HepG2 (cell line): ENCODE data around the gene S100P. TPM values are rescaled to one million over a fixed set of nuclear protein-coding genes. Genes with fewer than 3 reads are reported as not detected.

Experiments used
- BATF2 ChIP-seq: sonication (generic); formaldehyde crosslinking; IDR thresholded peaks from 2 replicates; pipeline ENCODE4 v1.8.0; 2022; ENCODE audit warnings: mild to moderate bottlenecking, missing genetic modification reagents, moderate library complexity
- CERS6 ChIP-seq: sonication (generic); formaldehyde crosslinking; IDR thresholded peaks from 2 replicates; pipeline ENCODE4 v1.5.0; 2020; ENCODE audit warnings: missing genetic modification reagents
- HDAC2 ChIP-seq: sonication (generic); formaldehyde crosslinking; IDR thresholded peaks from 2 replicates; pipeline ENCODE4 v1.4.0; 2020; ENCODE audit warnings: missing genetic modification reagents
- KLF6 ChIP-seq: IDR thresholded peaks from 2 replicates; pipeline ENCODE4 v1.8.0; 2016; ENCODE audit warnings: missing biosample characterization, missing genetic modification reagents
- MAFG ChIP-seq: sonication (generic); formaldehyde crosslinking; IDR thresholded peaks from 2 replicates; pipeline ENCODE4 v1.5.1; 2020; ENCODE audit warnings: mild to moderate bottlenecking, missing genetic modification reagents
- MED1 ChIP-seq: sonication (generic); formaldehyde crosslinking; IDR thresholded peaks from 2 replicates; pipeline ENCODE4 v1.4.0; 2020; ENCODE audit warnings: missing genetic modification reagents
- NFATC3 ChIP-seq: sonication (generic); formaldehyde crosslinking; IDR thresholded peaks from 2 replicates; pipeline ENCODE4 v1.5.1; 2020; ENCODE audit warnings: mild to moderate bottlenecking, missing genetic modification reagents
- NFKBIZ ChIP-seq: IDR thresholded peaks from 2 replicates; pipeline ENCODE4 v1.6.1; 2018; ENCODE audit warnings: missing genetic modification reagents, missing compliant biosample characterization
- POLR2AphosphoS5 ChIP-seq: IDR thresholded peaks from 2 replicates; pipeline ENCODE4 v1.6.1; 2012; ENCODE audit warnings: low read depth, low read length
- SMARCC2 ChIP-seq: fragments of 450-650 bp; IDR thresholded peaks from 2 replicates; pipeline ENCODE4 v1.6.1; 2017; ENCODE audit warnings: antibody characterized with exemption, mild to moderate bottlenecking
- SP2 ChIP-seq: sonication (generic); formaldehyde crosslinking; IDR thresholded peaks from 2 replicates; pipeline ENCODE4 v1.5.1; 2020; ENCODE audit warnings: mild to moderate bottlenecking, missing genetic modification reagents
- SYNCRIP ChIP-seq: fragments of 200-400 bp; formaldehyde crosslinking; IDR thresholded peaks from 2 replicates; pipeline ENCODE4 v1.6.1; 2018; ENCODE audit warnings: mild to moderate bottlenecking, low read depth, low read length; ENCODE audit not compliant: insufficient read depth
- THYN1 ChIP-seq: sonication (generic); formaldehyde crosslinking; IDR thresholded peaks from 2 replicates; pipeline ENCODE4 v1.8.1; 2023; ENCODE audit warnings: low read depth, mild to moderate bottlenecking, moderate library complexity, missing genetic modification reagents, borderline replicate concordance
- ZBTB37 ChIP-seq: sonication (generic); formaldehyde crosslinking; IDR thresholded peaks from 2 replicates; pipeline ENCODE4 v1.4.0; 2020; ENCODE audit warnings: mild to moderate bottlenecking, missing genetic modification reagents
- ZFP36L2 ChIP-seq: sonication (generic); formaldehyde crosslinking; IDR thresholded peaks from 2 replicates; pipeline ENCODE4 v1.4.0; 2020; ENCODE audit warnings: missing genetic modification reagents
- ZKSCAN8 ChIP-seq: IDR thresholded peaks from 2 replicates; pipeline ENCODE4 v1.6.1; 2016; ENCODE audit warnings: borderline replicate concordance, missing genetic modification reagents, missing compliant biosample characterization
- ZNF138 ChIP-seq: sonication (generic); formaldehyde crosslinking; IDR thresholded peaks from 2 replicates; pipeline ENCODE4 v1.5.0; 2020; ENCODE audit warnings: mild to moderate bottlenecking, low read depth, missing genetic modification reagents
- ZNF354B ChIP-seq: sonication (generic); formaldehyde crosslinking; IDR thresholded peaks from 2 replicates; pipeline ENCODE4 v1.8.0; 2022; ENCODE audit warnings: mild to moderate bottlenecking, missing genetic modification reagents
- ZNF430 ChIP-seq: sonication (generic); formaldehyde crosslinking; IDR thresholded peaks from 2 replicates; pipeline ENCODE4 v1.9.0; 2021; ENCODE audit warnings: mild to moderate bottlenecking, missing genetic modification reagents
- ZNF709 ChIP-seq: sonication (generic); formaldehyde crosslinking; IDR thresholded peaks from 2 replicates; pipeline ENCODE4 v1.5.0; 2020; ENCODE audit warnings: mild to moderate bottlenecking, missing genetic modification reagents
- ZNF747 ChIP-seq: sonication (generic); formaldehyde crosslinking; IDR thresholded peaks from 2 replicates; pipeline ENCODE4 v1.8.1; 2023; ENCODE audit warnings: missing genetic modification reagents, mild to moderate bottlenecking, borderline replicate concordance
- ZNF75D ChIP-seq: sonication (generic); formaldehyde crosslinking; IDR thresholded peaks from 2 replicates; pipeline ENCODE4 v1.8.1; 2023; ENCODE audit warnings: missing genetic modification reagents, mild to moderate bottlenecking, borderline replicate concordance
- polyA plus RNA-seq, 8 experiments: library from polyadenylated mRNA; depleted of rRNA in 3 of 8; stranded (reverse) in 7 of 8; unstranded in 1 of 8; fragments of >200 nt; fragmentation: Illumina TruSeq in 4 of 8; extraction: Trizol in 4 of 8; gene quantifications; 2 replicates each; pipeline versions ENCODE4 v1.2.1 to v1.2.3, GENCODE V29; 2011 to 2016; ENCODE audit warnings: low read depth in 4 of 8, missing spikeins in 1 of 8, mixed read lengths in 1 of 8; ENCODE audit not compliant: insufficient read depth in 1 of 8
- total RNA-seq, 5 experiments: library from RNA; depleted of rRNA; stranded (reverse); fragments of >200 nt; fragmentation: Illumina TruSeq; extraction: Trizol; gene quantifications; 2 replicates each; pipeline ENCODE4 v1.2.3, GENCODE V29; 2016; ENCODE audit warnings: low read depth in 1 of 5

Gene S100P
- total and polyA plus RNA-seq, 2 of the 13 experiments (the other 11 are each of a cell fraction or from before 2014, with no cell fraction given): 278 to 1,649 TPM

GRCh38 chr4:6733358-6734164 is 39.9 kb downstream of the S100P start (continued):
- no peak for TF ChIP-seq ZNF138 (CRISPR knock-in tag)
- no peak for TF ChIP-seq SYNCRIP
- TF ChIP-seq NFKBIZ (CRISPR knock-in tag): no peak
- peak; percentile 99 for TF ChIP-seq ZKSCAN8 (CRISPR knock-in tag)
- TF ChIP-seq SP2 (CRISPR knock-in tag): no peak
- no peak for TF ChIP-seq ZNF75D
- peak; percentile 92 for TF ChIP-seq HDAC2 (CRISPR knock-in tag)
- TF ChIP-seq KLF6 (CRISPR knock-in tag): peak; percentile 63; the same call in 1 of the 2 replicates
- no peak for TF ChIP-seq ZNF709 (CRISPR knock-in tag)
- no peak for TF ChIP-seq SMARCC2
- TF ChIP-seq ZNF430 (CRISPR knock-in tag): peak; percentile 81
- peak; percentile 96 for TF ChIP-seq MED1 (CRISPR knock-in tag)
- no peak for TF ChIP-seq ZBTB37 (CRISPR knock-in tag)
- TF ChIP-seq THYN1 (CRISPR knock-in tag): no peak
- TF ChIP-seq BATF2 (CRISPR knock-in tag): no peak
- TF ChIP-seq POLR2AphosphoS5: no peak; the same call in 1 of the 2 replicates
- no peak for TF ChIP-seq ZNF354B
- TF ChIP-seq CERS6 (CRISPR knock-in tag): no peak
- no peak for TF ChIP-seq MAFG (CRISPR knock-in tag)
- peak; percentile 59; the same call in 1 of the 2 replicates for TF ChIP-seq ZNF747 (CRISPR knock-in tag)
- peak; percentile 90; the same call in 1 of the 2 replicates for TF ChIP-seq NFATC3
- no peak for TF ChIP-seq ZFP36L2
